PC-3 (cell line): ENCODE data around the gene PSMB5. TPM values are rescaled to one million over a fixed set of nuclear protein-coding genes. Genes with fewer than 3 reads are reported as not detected.
A peak's percentile ranks its signal among the peaks of the same experiment; 100 is the strongest.

Source experiments
- ATAC-seq: fragments of 200-7000 bp; cut with Tn5 transposase; 2 replicates; pipeline ENCODE4 v1.9.1; 2020; ENCODE audit warnings: mild to moderate bottlenecking, moderate library complexity
- BruUV-seq: library from RNA; stranded (reverse); fragments of 400-500 nt; replicated peaks from 2 replicates; lab custom pipeline; 2021; lab: Mats Ljungman, UMichigan
- CTCF ChIA-PET: fragments of 300-600 bp; sonication (Branson Sonifier 250); formaldehyde crosslinking; loops from one replicate; lab custom pipeline; 2022; ENCODE audit warnings: antibody characterized with exemption; lab: Charles Lee
- POLR2A ChIA-PET: fragments of 300-600 bp; sonication (Branson Sonifier 250); formaldehyde crosslinking; loops from one replicate; lab custom pipeline; 2022; ENCODE audit warnings: antibody characterized with exemption; ENCODE audit not compliant: unreplicated experiment; lab: Charles Lee
- DNase-seq: peaks from one replicate; pipeline ENCODE4 v3.0.0-alpha.2; 2015
- H2AFZ ChIP-seq: fragments of 300-600 bp; sonication (generic); 2 replicates; pipeline ENCODE4 v1.6.0; 2016; ENCODE audit warnings: antibody characterized with exemption, low read length
- H3F3A ChIP-seq: fragments of 300-600 bp; sonication (generic); one replicate; pipeline ENCODE4 v1.6.0; 2017; ENCODE audit warnings: antibody characterized with exemption, low read length, control low read depth, mild to moderate bottlenecking; ENCODE audit not compliant: unreplicated experiment
- H3K27ac ChIP-seq: fragments of 300-600 bp; sonication (generic); 2 replicates; pipeline ENCODE4 v1.5.1; 2016; ENCODE audit warnings: mild to moderate bottlenecking, low read length
- H3K27me3 ChIP-seq: fragments of 300-600 bp; sonication (generic); 2 replicates; pipeline ENCODE4 v1.6.1; 2016; ENCODE audit warnings: low read length, mixed read lengths
- H3K36me3 ChIP-seq: fragments of 300-600 bp; sonication (generic); 2 replicates; pipeline ENCODE4 v1.6.1; 2016; ENCODE audit warnings: low read depth, mixed run types, low read length, mixed read lengths
- H3K4me1 ChIP-seq: fragments of 300-600 bp; sonication (generic); 2 replicates; pipeline ENCODE4 v1.5.1; 2016; ENCODE audit warnings: low read length; ENCODE audit not compliant: insufficient read depth
- H3K4me2 ChIP-seq: fragments of 300-600 bp; sonication (generic); 2 replicates; pipeline ENCODE4 v1.6.0; 2016; ENCODE audit warnings: low read length
- H3K4me3 ChIP-seq: fragments of 300-600 bp; sonication (generic); 2 replicates; pipeline ENCODE4 v1.5.1; 2016; ENCODE audit warnings: mild to moderate bottlenecking, low read length, mixed read lengths
- H3K79me2 ChIP-seq: fragments of 300-600 bp; sonication (generic); 2 replicates; pipeline ENCODE4 v1.6.1; 2017; ENCODE audit warnings: low read length, mixed read lengths
- H3K9ac ChIP-seq: fragments of 300-600 bp; sonication (generic); 2 replicates; pipeline ENCODE4 v1.6.0; 2016; ENCODE audit warnings: mild to moderate bottlenecking, low read length
- H3K9me2 ChIP-seq: fragments of 300-600 bp; sonication (generic); replicated peaks from 2 replicates; pipeline ENCODE4 v1.6.1; 2016; ENCODE audit warnings: mixed run types, low read length, mixed read lengths
- H3K9me3 ChIP-seq: fragments of 300-600 bp; sonication (generic); 2 replicates; pipeline ENCODE4 v1.6.1; 2016; ENCODE audit warnings: low read length, mixed read lengths
- H4K20me1 ChIP-seq: fragments of 300-600 bp; sonication (generic); 2 replicates; pipeline ENCODE4 v1.6.1; 2016; ENCODE audit warnings: low read length, mixed read lengths
- CTCF ChIP-seq: fragments of 300-600 bp; sonication (generic); conservative IDR thresholded peaks from 2 replicates; pipeline ENCODE4 v1.5.1; 2017; ENCODE audit warnings: antibody characterized with exemption, low read depth, mild to moderate bottlenecking, low read length
- EZH2 ChIP-seq: fragments of 300-600 bp; sonication (generic); IDR thresholded peaks from one replicate; pipeline ENCODE4 v1.6.1; 2017; ENCODE audit warnings: antibody characterized with exemption, mild to moderate bottlenecking, low read length; ENCODE audit not compliant: unreplicated experiment
- EZH2phosphoT487 ChIP-seq: fragments of 300-600 bp; sonication (generic); IDR thresholded peaks from 2 replicates; pipeline ENCODE4 v1.6.1; 2018; ENCODE audit warnings: mild to moderate bottlenecking, antibody characterized with exemption, low read length, borderline replicate concordance
- intact Hi-C: fragments of 100-400 bp; cut with micrococcal nuclease; formaldehyde crosslinking; loops from 2 replicates; pipeline ENCODE4 v1.9.0; 2023
- total RNA-seq: library from RNA; depleted of rRNA; stranded (reverse); fragments of >200 nt; gene quantifications from 2 replicates; pipeline ENCODE4 v1.2.3, GENCODE V29; 2014

The PSMB5 gene
- total RNA-seq, 1 experiment from 2014 or later = 424 TPM

- H3K9ac ChIP-seq = no peak overlapping the region
- BruUV-seq = no TSS peak
- intact Hi-C loops = no loop called here
- no peak overlapping the region for H2AFZ ChIP-seq
- no peaks in the 10 kb centered on the region for H3K27me3 ChIP-seq
- DNase-seq = no peak
- H3K4me2 ChIP-seq = no peak overlapping the region
- H3K79me2 ChIP-seq = no peaks in the 10 kb centered on the region
- no peaks in the 10 kb centered on the region for H3K9me2 ChIP-seq
- peaks cover 5% of the 10 kb centered on the region for H3F3A ChIP-seq
- peaks cover 4% of the 10 kb centered on the region; the same call in 1 of the 2 replicates for H3K36me3 ChIP-seq
- H3K4me3 ChIP-seq = no peak overlapping the region
- H3K4me1 ChIP-seq = peaks cover 8% of the 10 kb centered on the region
- H3K27ac ChIP-seq = no peak overlapping the region
- no peak for ATAC-seq
- no peak for TF ChIP-seq EZH2
- TF ChIP-seq CTCF = no peak
- no peak for TF ChIP-seq EZH2phosphoT487
- ChIA-PET POLR2A (no interaction called here), CTCF (interaction anchor here (1.4 kb wide), 1 partner anchor 69 kb away, joined by 5 read pairs; no protein-coding TSS in a partner anchor)
- no peaks in the 10 kb centered on the region for H4K20me1 ChIP-seq
- H3K9me3 ChIP-seq = no peaks in the 10 kb centered on the region
These were observed 20.4 kb upstream of the PSMB5 start for GRCh38 chr14:23055147-23055550.

DNA sequence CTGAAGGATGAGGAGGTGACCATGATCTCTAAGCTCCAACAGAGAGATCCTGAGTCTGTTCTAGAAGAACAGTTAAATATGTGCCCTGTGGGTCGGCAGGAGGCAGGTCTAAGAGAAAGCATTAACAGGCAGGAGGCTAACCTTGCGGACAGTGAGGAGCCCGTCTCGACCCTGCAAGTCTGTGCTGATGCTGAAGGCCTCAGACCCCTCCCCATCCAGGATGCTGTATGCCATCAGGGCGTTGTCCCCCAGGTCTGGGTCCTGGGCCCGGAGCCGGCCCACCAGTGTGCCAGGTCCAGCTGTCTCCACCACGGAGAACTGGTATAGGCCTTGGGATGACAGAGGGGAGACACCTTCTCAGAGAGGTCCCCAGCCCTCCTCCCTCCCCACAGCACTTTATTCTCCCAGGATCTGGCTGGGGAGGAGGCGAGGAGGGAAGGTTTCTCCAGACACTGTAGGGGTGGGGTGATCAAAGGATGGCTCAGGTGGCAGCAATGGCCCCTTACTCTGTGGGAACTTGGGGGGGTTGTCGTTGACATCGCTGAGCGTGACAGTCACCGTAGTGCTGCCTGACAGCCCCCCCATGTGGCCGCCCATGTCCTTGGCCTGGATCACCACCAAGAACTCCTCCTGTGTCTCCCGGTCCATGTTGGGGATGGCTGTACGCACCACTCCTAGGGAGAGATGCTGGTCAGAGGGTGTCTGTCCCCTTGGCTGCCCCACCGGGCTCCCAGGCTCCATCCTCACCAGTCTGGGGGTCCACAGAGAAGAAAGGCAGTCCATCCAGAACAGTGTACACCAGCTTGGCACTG is 19.5 kb upstream of the PSMB5 start:
- intact Hi-C loops = no loop called here
- no peak for DNase-seq
- POLR2A ChIA-PET = no interaction called here

More for the DNA sequence above, 19.5 kb upstream of the PSMB5 start:
- CTCF ChIA-PET = interaction anchor here (1.2 to 1.4 kb wide), 2 partner anchors 68 kb away, joined by 3 to 5 read pairs; no protein-coding TSS in a partner anchor
- Histone ChIP-seq H3K9me3 (no peaks in the 10 kb centered on the region), H3K27ac (no peak overlapping the region), H3F3A (peaks cover 5% of the 10 kb centered on the region), H3K9ac (no peak overlapping the region), H3K36me3 (peaks cover under 1% of the 10 kb centered on the region; the same call in 1 of the 2 replicates), H3K9me2 (no peaks in the 10 kb centered on the region), H2AFZ (no peak overlapping the region), H3K4me2 (no peak overlapping the region), H3K79me2 (no peaks in the 10 kb centered on the region), H3K4me3 (no peak overlapping the region), H4K20me1 (no peaks in the 10 kb centered on the region), H3K4me1 (peaks cover 8% of the 10 kb centered on the region), H3K27me3 (no peaks in the 10 kb centered on the region)
- ATAC-seq = no peak
- TF ChIP-seq CTCF (peak; percentile 28; the same call in 1 of the 2 replicates), EZH2 (no peak), EZH2phosphoT487 (no peak)
- BruUV-seq = no TSS peak
